ENCODE data around the gene MON1B.

Gene MON1B

DNA sequence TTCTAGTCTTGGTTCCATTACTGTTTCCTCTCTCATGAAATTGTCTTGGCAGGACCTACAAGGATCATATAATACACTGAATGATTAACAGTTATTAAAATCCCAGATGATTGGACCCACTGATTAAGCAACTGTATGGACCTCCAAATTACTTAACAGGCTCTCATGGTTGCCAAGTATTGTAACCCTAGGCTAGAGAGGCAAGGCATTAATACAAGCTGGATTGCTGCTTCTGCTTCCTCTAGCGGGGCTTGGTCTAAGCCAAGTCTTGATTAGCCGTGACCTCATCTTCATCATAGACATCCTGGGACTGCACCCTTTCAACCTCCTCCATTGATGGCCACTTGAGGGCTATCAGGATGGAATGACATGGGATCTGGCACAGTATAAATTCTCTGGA lies 55.2 kb downstream of the MON1B start:
- no peak for DNase-seq (ENCODE audit: low read depth in 2 of 2)

- DNase-seq (ENCODE audit: low read depth in 2 of 2) = no peak
Observed at GRCh38 chr16:77250400-77250799, 59.4 kb downstream of the MON1B start.

Measured in stimulated activated CD4-positive, alpha-beta T cell treated with anti-CD3 and anti-CD28 coated beads, Interleukin-1b, Interleukin-23, amount 100 ng/mL, for 4 hours (primary cell).